ENCODE data around the gene HNRNPU.
A peak's percentile ranks its signal among the peaks of the same experiment; 100 is the strongest.
"Not testable (repeated sequence)": the region's sequence is repeated elsewhere in the genome, so short reads cannot be mapped to it uniquely, and the experiment has no call there.

Gene HNRNPU

GRCh38 chr1:244840219-244840794 is 24.0 kb downstream of the HNRNPU start:
- DNase-seq (ENCODE audit: low spot score): no peak

DNA sequence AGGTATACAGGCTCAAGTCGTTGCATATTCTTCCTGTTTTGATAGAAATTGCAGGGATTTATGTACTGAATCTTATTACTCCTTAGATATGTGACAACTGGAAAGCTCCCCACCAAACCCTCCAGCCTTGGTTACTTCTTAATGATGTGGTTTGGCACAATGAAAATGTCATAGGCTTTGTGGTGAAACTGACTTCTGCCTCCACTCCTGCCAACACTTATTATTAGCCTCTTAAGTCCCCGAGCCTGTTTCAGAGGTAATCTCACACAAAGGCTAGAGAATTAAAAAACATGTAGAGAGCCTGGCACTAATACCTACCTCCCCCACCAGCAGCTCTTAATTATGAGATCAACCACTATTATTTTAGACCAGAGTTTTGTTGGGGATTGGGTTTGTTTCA is 24.7 kb downstream of the HNRNPU start:
- DNase-seq (ENCODE audit: low spot score): no peak

- DNase-seq (ENCODE audit: low spot score): peak; percentile 48
Measured at GRCh38 chr1:244837597-244838258, 26.6 kb downstream of the HNRNPU start.

DNA sequence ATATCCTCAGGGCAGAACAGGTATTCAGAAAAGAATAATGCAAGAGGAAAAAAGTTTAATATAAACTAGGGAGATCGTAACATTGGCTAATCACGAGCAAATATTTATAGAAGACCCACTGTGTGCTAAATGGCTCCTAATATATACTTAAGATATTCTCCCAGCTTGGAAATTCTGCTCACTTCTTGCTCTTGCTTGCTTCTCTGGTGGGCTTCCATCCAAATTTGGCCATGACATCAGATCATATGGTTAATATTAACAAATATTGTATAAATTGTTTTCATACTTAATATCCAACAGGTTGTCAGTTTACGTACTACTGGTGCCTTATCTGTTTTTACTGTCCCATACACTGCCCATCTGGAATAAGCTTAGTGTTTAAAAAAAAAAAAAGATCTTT is 27.8 kb downstream of the HNRNPU start:
- no peak for DNase-seq (ENCODE audit: low spot score)

DNA sequence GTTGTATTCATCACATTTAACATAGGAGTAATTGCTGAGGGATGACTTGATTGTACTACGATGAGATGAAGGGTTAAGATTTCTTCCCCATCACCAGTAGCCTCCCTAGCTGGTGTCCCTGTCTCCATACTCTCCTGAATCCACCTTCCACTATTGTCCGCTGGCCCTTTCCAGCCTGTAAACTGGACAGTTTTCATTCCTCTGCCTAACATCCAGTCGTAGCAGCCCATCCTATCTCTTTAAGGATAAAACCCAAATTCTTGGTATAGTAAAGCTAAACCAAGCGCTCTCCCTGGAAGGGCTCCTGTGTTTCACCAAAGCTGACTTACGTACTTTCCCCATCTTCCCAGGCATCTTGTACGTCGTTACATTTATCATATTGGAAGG is 28.2 kb downstream of the HNRNPU start:
- peak; percentile 43 for DNase-seq (ENCODE audit: low spot score)

DNA sequence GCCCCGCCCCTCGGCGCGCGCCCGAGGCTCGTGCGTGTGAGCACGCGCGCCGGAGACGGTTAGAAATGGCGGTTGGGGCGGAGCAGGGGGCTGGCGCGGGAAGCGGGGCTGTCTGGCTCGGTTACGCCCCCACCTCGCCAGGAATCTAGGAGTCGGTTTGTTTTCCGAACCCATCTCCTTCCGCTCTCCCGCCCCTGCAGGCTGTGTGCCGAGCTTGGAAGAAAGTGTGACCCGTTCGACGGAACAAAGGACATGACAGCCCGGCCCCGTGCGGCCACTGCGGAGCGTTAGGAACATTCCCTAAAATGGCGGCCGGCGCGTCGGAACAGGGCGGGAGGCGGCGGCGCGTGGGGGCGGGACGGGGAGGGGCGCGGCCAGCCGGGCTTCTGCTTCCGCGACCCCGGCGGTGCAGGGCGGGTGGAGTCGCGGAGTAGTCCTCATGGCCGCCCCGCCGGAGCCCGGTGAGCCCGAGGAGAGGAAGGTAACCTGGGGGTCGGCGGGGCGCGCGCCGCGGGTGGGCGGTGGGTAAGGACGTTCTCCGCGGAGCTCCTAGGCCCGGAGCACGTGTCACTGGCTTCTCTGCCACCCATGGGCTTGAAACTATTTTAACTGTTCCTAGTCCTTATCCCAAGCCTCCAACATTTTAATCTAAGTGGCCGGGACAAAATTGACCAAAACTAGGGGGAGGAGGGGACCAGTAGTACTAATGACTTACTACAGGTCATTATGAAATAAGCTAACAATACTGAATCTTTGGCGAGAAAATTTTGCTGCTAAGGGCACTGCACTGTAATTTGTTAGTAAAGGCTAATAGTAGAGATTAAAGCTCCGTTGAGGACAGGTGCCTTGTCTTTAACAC is 28.8 kb downstream of the HNRNPU start, which contains the start of gene COX20:
TSS of gene COX20 (plus strand) at position 383 of the 859 bp plus-strand sequence. CDS start at position 440, 57 bp downstream.
- peak; percentile 95 for DNase-seq (ENCODE audit: low spot score)

GRCh38 chr1:244834543-244835275 is 29.6 kb downstream of the HNRNPU start:
- DNase-seq (ENCODE audit: low spot score): peak; percentile 97

GRCh38 chr1:244833734-244834542 is 30.4 kb downstream of the HNRNPU start:
- peak; percentile 98 for DNase-seq (ENCODE audit: low spot score)

GRCh38 chr1:244833260-244833659 is 31.1 kb downstream of the HNRNPU start:
- DNase-seq (ENCODE audit: low spot score): not testable (repeated sequence)

GRCh38 chr1:244830639-244831038 is 33.7 kb downstream of the HNRNPU start:
- DNase-seq (ENCODE audit: low spot score): no peak

DNA sequence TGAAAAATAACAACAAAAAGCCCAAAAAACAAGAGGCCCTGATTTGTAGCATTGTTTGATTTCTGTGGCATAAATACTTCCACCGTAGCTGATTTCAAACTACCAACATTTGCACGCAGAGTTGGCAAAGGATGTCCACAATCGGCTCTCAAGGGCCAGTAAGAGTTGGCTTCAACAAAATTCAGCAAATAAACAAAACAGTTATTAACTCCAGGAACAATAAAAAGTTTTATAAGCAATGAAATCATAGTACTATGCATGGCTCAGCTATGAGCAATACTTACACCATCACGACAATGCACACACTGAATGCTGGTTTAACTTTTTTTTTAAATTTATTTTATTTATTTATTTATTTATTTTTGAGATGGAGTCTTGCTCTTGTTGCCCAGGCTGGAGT is 37.6 kb downstream of the HNRNPU start:
- no peak for DNase-seq (ENCODE audit: low spot score)

DNA sequence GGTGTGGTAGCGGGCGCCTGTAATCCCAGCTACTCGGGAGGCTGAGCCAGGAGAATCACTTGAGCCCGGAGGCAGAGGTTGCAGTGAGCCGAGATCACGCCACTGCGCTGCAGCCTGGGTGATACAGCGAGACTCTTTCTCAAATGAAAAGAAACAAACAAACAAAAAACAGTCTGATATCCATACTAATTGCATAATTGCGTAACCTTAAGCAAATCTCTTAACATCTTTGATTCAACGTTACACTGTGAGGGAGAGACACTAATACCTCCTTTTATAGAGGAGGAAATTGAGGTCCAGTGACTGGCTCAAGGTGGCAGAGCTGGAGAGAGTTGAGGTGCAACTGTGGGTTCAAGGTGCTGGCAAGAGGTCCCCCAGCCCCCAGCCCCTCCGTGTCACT is 41.5 kb downstream of the HNRNPU start:
- DNase-seq (ENCODE audit: low spot score): no peak

- no peak for DNase-seq (ENCODE audit: low spot score)
Measured at GRCh38 chr1:244821134-244821533, 43.2 kb downstream of the HNRNPU start.

DNA sequence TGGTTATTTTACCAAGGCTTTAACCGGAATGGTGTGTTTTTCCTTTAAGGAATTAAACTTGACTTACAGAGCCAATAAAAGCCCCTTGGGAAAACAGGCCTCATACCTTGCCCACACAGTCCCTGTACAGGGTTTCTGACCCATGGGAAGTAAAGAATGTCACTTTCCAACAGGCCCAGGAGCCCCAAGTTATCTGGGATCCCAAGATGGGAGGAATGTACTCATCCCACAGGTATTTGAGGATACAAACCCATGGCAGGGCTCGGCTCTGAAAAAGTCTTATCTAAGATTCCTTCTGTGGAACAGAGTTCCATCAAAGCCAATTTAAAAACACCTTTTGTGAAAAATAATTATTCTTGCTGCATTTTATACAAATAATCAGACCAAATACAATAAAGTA is 44.2 kb downstream of the HNRNPU start:
- no peak for DNase-seq (ENCODE audit: low spot score)

GRCh38 chr1:244817415-244817894 is 46.9 kb downstream of the HNRNPU start:
- no peak for DNase-seq (ENCODE audit: low spot score)

GRCh38 chr1:244815600-244816099 is 48.7 kb downstream of the HNRNPU start:
- DNase-seq (ENCODE audit: low spot score): no peak

DNA sequence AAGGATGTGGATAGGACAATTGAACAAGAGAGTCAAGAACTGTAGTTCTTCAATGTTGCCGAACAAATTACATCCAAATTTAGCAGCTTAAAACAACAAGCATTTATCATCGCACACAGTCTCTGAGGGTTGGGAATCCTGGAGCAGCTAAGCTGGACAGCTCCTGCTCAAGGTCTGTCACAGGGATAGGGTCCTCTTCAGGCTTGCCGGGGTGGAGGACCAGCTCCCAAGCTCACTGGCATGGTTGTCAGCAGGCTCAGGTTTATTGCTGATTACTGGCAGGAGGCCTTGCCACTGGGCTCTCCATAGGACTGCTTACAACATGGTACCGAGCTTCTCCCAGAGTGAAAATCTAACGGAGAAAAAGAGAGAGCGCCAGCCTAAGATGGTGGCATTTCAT is 51.0 kb downstream of the HNRNPU start:
- no peak for DNase-seq (ENCODE audit: low spot score)

- no peak for DNase-seq (ENCODE audit: low spot score)
Measured at GRCh38 chr1:244810221-244810620, 54.1 kb downstream of the HNRNPU start.

- DNase-seq (ENCODE audit: low spot score): no peak
Measured at GRCh38 chr1:244807138-244807537, 57.2 kb downstream of the HNRNPU start.

GRCh38 chr1:244804841-244805240 is 59.5 kb downstream of the HNRNPU start:
- no peak for DNase-seq (ENCODE audit: low spot score)

Measured in SW480 (cell line).